HCEC 1CT (cell line): ENCODE data around the gene NVL.
"Not testable (repeated sequence)": the region's sequence is repeated elsewhere in the genome, so short reads cannot be mapped to it uniquely, and the experiment has no call there.

ENCODE experiments used
- DNase-seq: peaks from one replicate; pipeline ENCODE4 v3.0.0-alpha.2; 2017

The NVL gene

GRCh38 chr1:224329842-224330753 is at the start of gene NVL:
Gene NVL (minus strand): TSS chr1:224330172. CDS start chr1:224330127, 45 bp downstream.
- DNase-seq, result peak; percentile 92

- DNase-seq, result no peak
Observed at GRCh38 chr1:224378855-224379631, 49.1 kb upstream of the NVL start.

- DNase-seq, result peak; percentile 72
Observed at GRCh38 chr1:224377676-224378006, 47.7 kb upstream of the NVL start.

GRCh38 chr1:224375059-224375458 is 45.1 kb upstream of the NVL start:
- DNase-seq, result no peak

- DNase-seq, result no peak
Observed at GRCh38 chr1:224373008-224373590, 43.1 kb upstream of the NVL start.

GRCh38 chr1:224368409-224368808 is 38.4 kb upstream of the NVL start:
- DNase-seq, result no peak

- no peak for DNase-seq
Observed at GRCh38 chr1:224359207-224359606, 29.2 kb upstream of the NVL start.

GRCh38 chr1:224358237-224358636 is 28.3 kb upstream of the NVL start:
- DNase-seq, result no peak

- DNase-seq, result peak; percentile 62
Observed at GRCh38 chr1:224357626-224358124, 27.7 kb upstream of the NVL start.

GRCh38 chr1:224356685-224357625 is 27.0 kb upstream of the NVL start, which contains the start of gene CNIH4:
Gene CNIH4 (plus strand): TSS chr1:224356879. CDS start chr1:224356925, 46 bp downstream.
- DNase-seq, result peak; percentile 95

GRCh38 chr1:224353975-224354925 is 24.3 kb upstream of the NVL start:
- DNase-seq, result no peak

- not testable (repeated sequence) for DNase-seq
Observed at GRCh38 chr1:224352436-224353085, 22.6 kb upstream of the NVL start.

- not testable (repeated sequence) for DNase-seq
Observed at GRCh38 chr1:224349716-224350115, 19.7 kb upstream of the NVL start.

GRCh38 chr1:224348137-224348536 is 18.2 kb upstream of the NVL start:
- DNase-seq, result no peak

GRCh38 chr1:224343679-224344078 is 13.7 kb upstream of the NVL start:
- DNase-seq, result no peak

- not testable (repeated sequence) for DNase-seq
Observed at GRCh38 chr1:224340453-224341384, 10.7 kb upstream of the NVL start.

- no peak for DNase-seq
Observed at GRCh38 chr1:224339442-224340033, 9.6 kb upstream of the NVL start.

GRCh38 chr1:224338150-224338838 is 8.3 kb upstream of the NVL start:
- DNase-seq, result no peak
